Astrocyte of the spinal cord (primary cell): Measurements from ENCODE around the gene KIF4A.
"Not testable (repeated sequence)": the region's sequence is repeated elsewhere in the genome, so short reads cannot be mapped to it uniquely, and the experiment has no call there.

Experiments used
- DNase-seq: peaks from one replicate; pipeline ENCODE4 v3.0.0; 2011; ENCODE audit warnings: low read depth, low spot score
- H3K4me3 ChIP-seq: 2 replicates; pipeline ENCODE4 v1.5.1; 2011; ENCODE audit warnings: low read depth, mild to moderate bottlenecking, low read length, moderate library complexity
- in situ Hi-C: cut with HindIII; loops from 2 replicates; pipeline ENCODE4 v1.10.0; 2017; ENCODE audit warnings: low sequenced_read_pairs
- TF ChIP-seq, protein P1 (sequence below): IDR thresholded peaks from 2 replicates; pipeline ENCODE4 v1.5.1; 2012; ENCODE audit warnings: low read depth, mild to moderate bottlenecking, low read length, inconsistent platforms

KIF4A gene

GRCh38 chrX:70346418-70347070 lies 56.6 kb downstream of the KIF4A start:
- TF ChIP-seq, protein P1, sequence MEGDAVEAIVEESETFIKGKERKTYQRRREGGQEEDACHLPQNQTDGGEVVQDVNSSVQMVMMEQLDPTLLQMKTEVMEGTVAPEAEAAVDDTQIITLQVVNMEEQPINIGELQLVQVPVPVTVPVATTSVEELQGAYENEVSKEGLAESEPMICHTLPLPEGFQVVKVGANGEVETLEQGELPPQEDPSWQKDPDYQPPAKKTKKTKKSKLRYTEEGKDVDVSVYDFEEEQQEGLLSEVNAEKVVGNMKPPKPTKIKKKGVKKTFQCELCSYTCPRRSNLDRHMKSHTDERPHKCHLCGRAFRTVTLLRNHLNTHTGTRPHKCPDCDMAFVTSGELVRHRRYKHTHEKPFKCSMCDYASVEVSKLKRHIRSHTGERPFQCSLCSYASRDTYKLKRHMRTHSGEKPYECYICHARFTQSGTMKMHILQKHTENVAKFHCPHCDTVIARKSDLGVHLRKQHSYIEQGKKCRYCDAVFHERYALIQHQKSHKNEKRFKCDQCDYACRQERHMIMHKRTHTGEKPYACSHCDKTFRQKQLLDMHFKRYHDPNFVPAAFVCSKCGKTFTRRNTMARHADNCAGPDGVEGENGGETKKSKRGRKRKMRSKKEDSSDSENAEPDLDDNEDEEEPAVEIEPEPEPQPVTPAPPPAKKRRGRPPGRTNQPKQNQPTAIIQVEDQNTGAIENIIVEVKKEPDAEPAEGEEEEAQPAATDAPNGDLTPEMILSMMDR: no peak
- in situ Hi-C loops: no loop called here
- no peak overlapping the region for H3K4me3 ChIP-seq
- DNase-seq: no peak

GRCh38 chrX:70348825-70349224 lies 58.9 kb downstream of the KIF4A start:
- DNase-seq, H3K4me3 ChIP-seq, in situ Hi-C loops: not testable (repeated sequence)

- in situ Hi-C loops, DNase-seq, H3K4me3 ChIP-seq: not testable (repeated sequence)
Observed at GRCh38 chrX:70349367-70350125, 59.6 kb downstream of the KIF4A start.

GRCh38 chrX:70352496-70352895 lies 62.6 kb downstream of the KIF4A start:
- TF ChIP-seq, protein P1: no peak
- in situ Hi-C loops: no loop called here
- no peak for DNase-seq
- no peak overlapping the region for H3K4me3 ChIP-seq

DNA sequence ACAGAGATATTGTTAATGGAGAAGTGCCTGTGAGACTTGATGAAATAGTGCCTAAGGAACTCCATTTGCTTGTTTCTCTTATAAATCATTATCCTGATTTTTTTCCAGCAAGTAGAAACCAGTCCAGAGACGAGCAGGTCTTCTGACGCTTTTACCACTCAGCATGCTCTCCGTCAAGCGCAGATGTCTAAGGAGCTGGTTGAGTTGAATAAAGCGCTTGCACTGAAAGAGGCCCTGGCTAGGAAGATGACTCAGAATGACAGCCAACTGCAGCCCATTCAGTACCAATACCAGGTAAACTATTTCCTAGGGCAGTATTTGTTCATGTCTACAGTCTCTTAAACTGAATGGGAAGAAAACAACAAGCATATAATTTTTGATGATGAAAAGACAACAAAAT lies 63.6 kb downstream of the KIF4A start:
- TF ChIP-seq, protein P1: no peak
- in situ Hi-C loops: no loop called here
- peak; percentile 10 for DNase-seq
- H3K4me3 ChIP-seq: no peak overlapping the region

DNA sequence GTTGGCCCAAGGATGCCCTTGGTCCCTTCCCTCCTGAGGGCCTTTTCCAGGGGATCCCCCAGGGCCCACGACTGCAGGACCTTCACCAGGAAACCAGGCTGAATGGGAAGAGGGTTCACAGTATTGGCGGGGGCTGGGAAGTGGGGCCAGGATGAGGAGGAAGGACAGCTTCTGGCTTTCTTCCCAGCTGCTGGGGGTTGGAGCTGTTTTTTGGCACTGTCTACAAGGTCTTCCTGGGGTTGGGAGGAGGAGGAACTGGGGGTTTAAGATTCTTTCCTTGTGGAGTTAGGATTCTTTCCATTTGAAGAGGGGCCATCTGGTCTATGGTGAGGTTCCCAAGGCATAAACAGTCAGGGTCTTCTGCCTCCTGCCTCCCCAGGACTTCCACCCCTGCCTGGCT lies 64.8 kb downstream of the KIF4A start:
- no peak for DNase-seq
- TF ChIP-seq, protein P1: no peak
- H3K4me3 ChIP-seq: no peak overlapping the region
- in situ Hi-C loops: no loop called here

GRCh38 chrX:70359458-70359857 lies 69.6 kb downstream of the KIF4A start:
- DNase-seq: no peak
- in situ Hi-C loops: no loop called here
- TF ChIP-seq, protein P1: no peak
- no peak overlapping the region for H3K4me3 ChIP-seq
